RWPE2 (cell line): ENCODE measurements around the gene AKT1.
A peak's percentile ranks its signal among the peaks of the same experiment; 100 is the strongest.

Experiments used
- ATAC-seq: fragments of 200-7000 bp; cut with Tn5 transposase; 3 replicates; pipeline ENCODE4 v1.9.1; 2021; ENCODE audit warnings: low read depth
- DNase-seq: peaks from one replicate; pipeline ENCODE4 v3.0.0-alpha.2; 2020; ENCODE audit warnings: low spot score
- H3K27ac ChIP-seq: fragments of 450-650 bp; 2 replicates; pipeline ENCODE4 v1.5.1; 2017; ENCODE audit warnings: mild to moderate bottlenecking; ENCODE audit not compliant: poor library complexity, severe bottlenecking
- H3K27me3 ChIP-seq: fragments of 250-450 bp; sonication (Bioruptor Pico); 2 replicates; pipeline ENCODE4 v1.5.1; 2021; ENCODE audit warnings: mild to moderate bottlenecking, moderate library complexity; ENCODE audit not compliant: insufficient read depth, poor library complexity, severe bottlenecking
- H3K36me3 ChIP-seq: fragments of 250-450 bp; sonication (Bioruptor Pico); 2 replicates; pipeline ENCODE4 v1.5.1; 2020; ENCODE audit warnings: low read depth, mild to moderate bottlenecking, moderate library complexity
- H3K4me1 ChIP-seq: fragments of 250-450 bp; sonication (Bioruptor Pico); 2 replicates; pipeline ENCODE4 v1.5.1; 2021; ENCODE audit warnings: mild to moderate bottlenecking, moderate library complexity; ENCODE audit not compliant: insufficient read depth, poor library complexity, severe bottlenecking
- H3K4me3 ChIP-seq: fragments of 250-450 bp; sonication (Bioruptor Pico); 2 replicates; pipeline ENCODE4 v1.5.1; 2021; ENCODE audit warnings: mild to moderate bottlenecking, moderate library complexity; ENCODE audit not compliant: severe bottlenecking
- H3K9me3 ChIP-seq: fragments of 250-450 bp; sonication (Bioruptor Pico); 2 replicates; pipeline ENCODE4 v1.5.1; 2021; ENCODE audit warnings: mild to moderate bottlenecking, moderate library complexity; ENCODE audit not compliant: severe bottlenecking
- CTCF ChIP-seq: fragments of 450-650 bp; IDR thresholded peaks from one replicate; pipeline ENCODE4 v1.5.1; 2017; ENCODE audit warnings: mild to moderate bottlenecking, moderate library complexity; ENCODE audit not compliant: poor library complexity, severe bottlenecking

The AKT1 gene

GRCh38 chr14:104804481-104805325 is 9.2 kb upstream of the AKT1 start:
- H3K4me1 ChIP-seq, result peaks cover 6% of the 10 kb centered on the region
- TF ChIP-seq CTCF, result no peak
- ATAC-seq (peak; percentile 2; the same call in 1 of the 3 replicates), DNase-seq (no peak)
- no peaks in the 10 kb centered on the region for H3K9me3 ChIP-seq
- H3K36me3 ChIP-seq, result no peaks in the 10 kb centered on the region
- no peak overlapping the region for H3K4me3 ChIP-seq
- no peaks in the 10 kb centered on the region for H3K27me3 ChIP-seq
- H3K27ac ChIP-seq, result no peak overlapping the region

- no peak overlapping the region for H3K4me3 ChIP-seq
- H3K4me1 ChIP-seq, result peaks cover 6% of the 10 kb centered on the region
- no peaks in the 10 kb centered on the region for H3K27me3 ChIP-seq
- no peaks in the 10 kb centered on the region for H3K36me3 ChIP-seq
- ATAC-seq (no peak), DNase-seq (no peak)
- no peaks in the 10 kb centered on the region for H3K9me3 ChIP-seq
- no peak overlapping the region for H3K27ac ChIP-seq
- TF ChIP-seq CTCF, result no peak
These were observed 8.4 kb upstream of the AKT1 start for GRCh38 chr14:104803912-104804410.

- no peaks in the 10 kb centered on the region for H3K9me3 ChIP-seq
- no peaks in the 10 kb centered on the region for H3K27me3 ChIP-seq
- no peak for TF ChIP-seq CTCF
- H3K36me3 ChIP-seq, result no peaks in the 10 kb centered on the region
- DNase-seq (no peak), ATAC-seq (no peak)
- peaks cover 6% of the 10 kb centered on the region for H3K4me1 ChIP-seq
- no peak overlapping the region for H3K27ac ChIP-seq
- H3K4me3 ChIP-seq, result no peak overlapping the region
These were observed 7.8 kb upstream of the AKT1 start for GRCh38 chr14:104803280-104803911.

- Histone ChIP-seq H3K27ac (no peak overlapping the region), H3K27me3 (no peaks in the 10 kb centered on the region), H3K4me1 (peaks cover 6% of the 10 kb centered on the region), H3K9me3 (no peaks in the 10 kb centered on the region), H3K36me3 (no peaks in the 10 kb centered on the region), H3K4me3 (no peak overlapping the region)
- ATAC-seq (no peak), DNase-seq (no peak)
- TF ChIP-seq CTCF, result no peak
These were observed 7.0 kb upstream of the AKT1 start for GRCh38 chr14:104802394-104803184.
